Subcutaneous abdominal adipose tissue (tissue), 5 donors: ENCODE measurements around the gene NOL6.

Experiments
- H3K27ac ChIP-seq: one replicate; pipeline ENCODE4 v1.7.0; 2013; ENCODE audit warnings: low read depth, mild to moderate bottlenecking, inconsistent platforms, low read length, moderate library complexity
- H3K27me3 ChIP-seq, 5 donors: one replicate each; pipeline ENCODE4 v1.7.0; 2013; ENCODE audit warnings: low read length in 5 of 5, inconsistent platforms in 1 of 5; ENCODE audit not compliant: control insufficient read depth in 5 of 5, insufficient read depth in 4 of 5
- H3K36me3 ChIP-seq, 5 donors: one replicate each; pipeline ENCODE4 v1.7.0; 2013; ENCODE audit warnings: low read length in 5 of 5; ENCODE audit not compliant: control insufficient read depth in 5 of 5, insufficient read depth in 5 of 5
- H3K4me1 ChIP-seq, 5 donors: one replicate each; pipeline ENCODE4 v1.7.0; 2013; ENCODE audit warnings: low read length in 5 of 5, mild to moderate bottlenecking in 3 of 5, moderate library complexity in 1 of 5; ENCODE audit not compliant: control insufficient read depth in 5 of 5, insufficient read depth in 5 of 5
- H3K4me3 ChIP-seq, 5 donors: one replicate each; pipeline ENCODE4 v1.7.0; 2013; ENCODE audit warnings: low read length in 5 of 5, low read depth in 1 of 5
- H3K9ac ChIP-seq, 5 donors: one replicate each; pipeline ENCODE4 v1.7.0; 2013; ENCODE audit warnings: low read length in 5 of 5, mild to moderate bottlenecking in 4 of 5, moderate library complexity in 3 of 5
- H3K9me3 ChIP-seq, 5 donors: one replicate each; pipeline ENCODE4 v1.7.0; 2013; ENCODE audit warnings: low read length in 5 of 5; ENCODE audit not compliant: control insufficient read depth in 5 of 5
- donor health status: healthy.
- donor health status: healthy.
- donor health status: healthy.
- donor health status: healthy.
- donor health status: healthy.

NOL6 gene

DNA sequence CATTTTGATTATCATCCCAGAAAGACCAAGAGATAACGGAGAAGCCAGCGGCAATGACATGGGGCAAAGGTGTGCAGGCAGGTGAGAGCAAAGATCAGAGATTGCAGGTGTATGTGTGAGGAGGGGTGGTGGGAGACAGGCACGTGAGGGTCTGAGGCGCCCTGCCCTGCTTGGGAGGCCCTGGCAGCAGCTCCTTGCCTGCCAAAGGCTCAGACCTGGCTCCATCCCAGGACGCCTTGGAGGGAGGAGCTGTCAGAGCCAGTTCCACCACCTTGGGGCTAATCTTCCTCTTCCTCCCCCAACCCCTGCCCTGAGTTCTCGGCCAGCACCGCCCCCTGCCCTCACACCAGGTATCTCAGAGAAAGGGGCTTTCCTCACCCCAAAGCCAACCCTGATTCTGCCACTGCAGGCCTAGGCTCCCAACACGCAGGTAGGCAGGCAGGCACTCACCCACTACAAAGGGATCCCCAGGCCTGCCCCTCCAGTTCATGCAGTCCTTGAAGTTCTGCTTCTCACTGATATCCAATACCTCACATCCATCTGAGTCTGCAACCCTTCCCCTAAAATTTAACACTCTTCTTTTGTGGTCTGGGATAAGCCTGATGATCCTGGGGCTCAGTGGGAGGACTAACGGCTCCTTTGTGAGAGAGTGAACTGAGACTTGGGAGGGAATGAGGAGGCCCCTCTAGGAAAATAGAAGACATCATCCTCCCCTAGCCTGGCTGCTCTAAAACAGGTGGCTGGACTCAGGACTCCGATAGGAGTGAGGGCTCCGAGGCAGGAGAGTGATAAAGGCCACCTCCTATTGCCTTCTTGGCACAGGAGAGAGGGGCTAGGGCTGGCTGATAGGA, 28.1 kb downstream of the NOL6 start:
- Histone ChIP-seq H3K4me1 (peaks cover 2 to 19% (median 17%) of the 10 kb centered on the region in 5 donors), H3K9ac (no peak overlapping the region), H3K4me3 (no peak overlapping the region), H3K9me3 (no peaks in the 10 kb centered on the region), H3K27ac (no peak overlapping the region), H3K36me3 (no peaks in the 10 kb centered on the region), H3K27me3 (peaks cover 0 to 6% (median 6%) of the 10 kb centered on the region in 5 donors)

DNA sequence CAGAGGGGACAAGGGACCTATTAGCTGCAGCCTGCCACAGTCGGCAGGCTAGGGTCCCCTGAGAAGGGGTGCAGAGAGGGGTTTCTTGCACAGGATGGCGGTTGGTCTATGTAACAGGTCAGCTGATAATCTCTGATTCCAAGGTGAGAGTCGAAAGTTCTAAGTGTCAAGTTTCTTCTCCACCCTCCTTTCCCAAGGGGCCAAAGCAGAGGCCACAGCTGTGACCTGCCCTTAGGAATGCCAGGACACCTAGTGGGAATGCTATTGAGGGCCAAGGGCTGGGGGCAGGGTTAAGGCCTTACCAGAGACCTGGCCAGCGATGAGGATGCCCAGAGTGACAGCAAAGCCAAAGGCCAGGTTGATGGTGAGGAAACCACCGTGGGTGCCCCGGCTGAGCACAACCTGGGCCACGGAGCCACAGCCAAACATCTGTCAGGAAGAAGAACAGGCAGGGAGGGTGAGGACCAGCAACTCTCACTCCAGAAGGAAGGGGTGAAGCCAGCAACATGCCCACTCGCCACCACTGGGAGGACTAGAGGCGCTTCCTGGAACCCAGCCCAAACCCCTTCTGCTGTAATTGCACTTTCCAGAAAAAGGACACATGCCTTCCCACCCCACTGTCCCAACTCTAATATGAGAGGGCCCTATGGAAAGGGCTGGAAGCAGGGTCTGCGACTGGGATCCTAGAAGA, 30.1 kb downstream of the NOL6 start:
- H3K36me3 ChIP-seq = no peaks in the 10 kb centered on the region
- H3K27me3 ChIP-seq = peaks cover 0 to 10% (median 6%) of the 10 kb centered on the region in 5 donors
- H3K9ac ChIP-seq = no peak overlapping the region
- H3K4me3 ChIP-seq = no peak overlapping the region
- H3K9me3 ChIP-seq = no peaks in the 10 kb centered on the region
- peaks cover 2 to 30% (median 17%) of the 10 kb centered on the region in 5 donors for H3K4me1 ChIP-seq
- no peak overlapping the region for H3K27ac ChIP-seq

DNA sequence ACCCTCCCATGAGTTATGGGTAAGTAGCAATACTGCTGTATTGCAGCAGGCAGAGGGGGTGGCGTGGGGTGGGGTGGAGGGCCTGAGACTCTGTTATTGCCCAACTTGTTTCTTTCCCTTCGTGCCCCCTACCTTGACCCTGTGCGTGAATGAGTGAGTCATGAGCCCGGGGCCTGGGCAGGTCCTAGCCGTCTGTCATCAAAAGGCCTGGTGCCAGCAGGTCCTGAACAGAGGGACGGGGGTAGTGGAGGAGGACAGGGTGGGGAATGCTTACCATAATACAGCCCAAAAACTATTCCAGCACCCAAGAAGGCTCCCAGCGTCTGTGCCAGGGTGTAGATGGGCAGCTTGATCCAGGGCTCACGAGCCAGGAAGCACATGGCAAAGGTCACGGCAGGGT, 30.7 kb downstream of the NOL6 start:
- H3K4me3 ChIP-seq = no peak overlapping the region
- no peak overlapping the region for H3K9ac ChIP-seq
- no peaks in the 10 kb centered on the region for H3K9me3 ChIP-seq
- H3K4me1 ChIP-seq = peaks cover 2 to 28% (median 14%) of the 10 kb centered on the region in 5 donors
- no peak overlapping the region for H3K27ac ChIP-seq
- H3K27me3 ChIP-seq = peaks cover 0 to 7% (median 4%) of the 10 kb centered on the region in 5 donors
- H3K36me3 ChIP-seq = no peaks in the 10 kb centered on the region

DNA sequence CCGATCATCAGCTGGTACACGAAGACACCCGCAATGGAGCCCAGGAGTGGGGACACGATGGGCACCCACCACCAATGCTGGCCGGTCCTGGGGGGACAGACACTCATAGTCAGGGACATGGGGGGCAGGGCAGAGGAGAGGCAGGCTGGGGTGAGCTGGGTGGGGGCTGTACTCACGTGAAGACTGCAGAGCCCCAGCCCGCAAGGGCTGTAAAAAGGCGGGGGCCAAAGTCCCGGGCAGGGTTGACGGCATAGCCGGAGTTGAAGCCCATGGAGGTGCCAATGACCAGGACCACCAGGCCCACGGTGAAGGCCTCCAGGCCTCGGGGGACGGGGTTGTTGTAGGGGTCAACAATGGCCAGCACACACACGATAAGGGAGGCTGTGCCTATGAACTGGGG, 31.6 kb downstream of the NOL6 start:
- H3K9me3 ChIP-seq = no peaks in the 10 kb centered on the region
- H3K4me3 ChIP-seq = no peak overlapping the region
- H3K27ac ChIP-seq = no peak overlapping the region
- peaks cover 0 to 5% (median 0%) of the 10 kb centered on the region in 5 donors for H3K27me3 ChIP-seq
- no peaks in the 10 kb centered on the region for H3K36me3 ChIP-seq
- peaks cover 0 to 20% (median 7%) of the 10 kb centered on the region in 5 donors for H3K4me1 ChIP-seq
- H3K9ac ChIP-seq = no peak overlapping the region

DNA sequence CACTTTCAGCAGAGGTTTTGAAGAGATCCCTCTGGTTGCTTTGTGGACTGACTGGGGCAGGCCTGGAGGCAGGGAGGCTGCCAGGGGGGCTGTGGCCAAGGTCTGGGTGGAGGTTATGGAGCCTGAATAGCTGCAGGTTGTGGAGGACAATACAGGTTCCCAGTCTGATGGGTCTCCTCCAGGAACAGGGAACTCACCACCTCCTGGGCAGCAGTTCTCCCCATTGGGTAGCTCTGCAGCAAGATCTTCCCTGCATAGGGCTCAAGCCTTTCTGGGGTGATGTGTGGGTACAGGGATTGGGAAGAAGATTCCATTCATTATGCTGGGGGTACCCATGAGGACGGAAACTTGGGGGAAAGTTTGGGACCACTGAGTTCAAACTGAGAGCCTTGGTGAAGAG, 33.1 kb downstream of the NOL6 start:
- no peak overlapping the region for H3K9ac ChIP-seq
- peaks cover 0 to 23% (median 7%) of the 10 kb centered on the region in 5 donors for H3K4me1 ChIP-seq
- H3K4me3 ChIP-seq = no peak overlapping the region
- no peaks in the 10 kb centered on the region for H3K36me3 ChIP-seq
- H3K27me3 ChIP-seq = peaks cover 2 to 8% (median 5%) of the 10 kb centered on the region in 5 donors
- H3K27ac ChIP-seq = no peak overlapping the region
- H3K9me3 ChIP-seq = no peaks in the 10 kb centered on the region

DNA sequence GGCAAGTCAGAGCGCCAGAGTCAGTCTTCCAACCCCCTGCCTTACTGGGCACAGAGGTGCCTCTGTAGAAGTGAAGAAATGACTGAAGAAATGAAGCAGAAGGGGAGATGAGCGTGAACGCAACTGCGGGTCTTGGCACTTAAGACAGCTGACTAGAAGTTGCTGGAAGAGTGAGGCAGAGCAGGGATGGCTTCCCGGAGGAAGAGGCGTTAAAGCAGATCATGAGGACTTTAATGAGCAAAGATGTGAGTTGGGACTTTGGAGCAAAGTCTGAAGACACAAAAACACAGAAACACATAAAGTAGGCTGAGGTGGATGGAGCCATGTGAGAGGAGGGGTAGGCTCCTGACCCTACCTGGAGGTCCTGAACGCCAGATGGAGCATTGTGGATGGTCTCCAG, 33.5 kb downstream of the NOL6 start:
- no peaks in the 10 kb centered on the region for H3K9me3 ChIP-seq
- peaks cover 4 to 9% (median 6%) of the 10 kb centered on the region in 5 donors for H3K27me3 ChIP-seq
- no peak overlapping the region for H3K9ac ChIP-seq
- no peak overlapping the region for H3K27ac ChIP-seq
- no peak overlapping the region for H3K4me3 ChIP-seq
- H3K4me1 ChIP-seq = peaks cover 0 to 23% (median 7%) of the 10 kb centered on the region in 5 donors
- no peaks in the 10 kb centered on the region for H3K36me3 ChIP-seq

DNA sequence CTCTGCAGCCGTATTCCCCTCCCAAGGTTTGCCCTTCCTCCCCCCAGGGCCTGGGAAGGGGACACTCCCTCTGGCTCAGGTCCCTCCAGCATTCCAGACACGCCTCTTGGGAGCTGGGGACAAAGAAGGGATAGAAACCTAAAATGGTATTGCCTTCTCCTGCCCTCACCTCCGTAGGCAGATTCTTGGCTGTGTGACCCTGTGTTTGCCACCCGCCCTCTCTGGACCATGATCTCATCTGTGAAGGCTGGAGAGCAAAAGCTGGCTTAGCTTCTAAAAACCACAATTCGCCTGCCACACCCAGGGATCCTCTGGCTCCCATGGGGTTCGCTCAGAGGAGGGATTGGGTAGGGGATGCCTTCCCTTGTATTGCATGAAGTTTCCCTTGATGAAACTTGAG, 34.0 kb downstream of the NOL6 start:
- H3K27me3 ChIP-seq = peaks cover 5 to 13% (median 9%) of the 10 kb centered on the region in 5 donors
- no peak overlapping the region for H3K27ac ChIP-seq
- H3K9me3 ChIP-seq = no peaks in the 10 kb centered on the region
- no peak overlapping the region for H3K9ac ChIP-seq
- peaks cover 0 to 23% (median 7%) of the 10 kb centered on the region in 5 donors for H3K4me1 ChIP-seq
- no peaks in the 10 kb centered on the region for H3K36me3 ChIP-seq
- no peak overlapping the region for H3K4me3 ChIP-seq

DNA sequence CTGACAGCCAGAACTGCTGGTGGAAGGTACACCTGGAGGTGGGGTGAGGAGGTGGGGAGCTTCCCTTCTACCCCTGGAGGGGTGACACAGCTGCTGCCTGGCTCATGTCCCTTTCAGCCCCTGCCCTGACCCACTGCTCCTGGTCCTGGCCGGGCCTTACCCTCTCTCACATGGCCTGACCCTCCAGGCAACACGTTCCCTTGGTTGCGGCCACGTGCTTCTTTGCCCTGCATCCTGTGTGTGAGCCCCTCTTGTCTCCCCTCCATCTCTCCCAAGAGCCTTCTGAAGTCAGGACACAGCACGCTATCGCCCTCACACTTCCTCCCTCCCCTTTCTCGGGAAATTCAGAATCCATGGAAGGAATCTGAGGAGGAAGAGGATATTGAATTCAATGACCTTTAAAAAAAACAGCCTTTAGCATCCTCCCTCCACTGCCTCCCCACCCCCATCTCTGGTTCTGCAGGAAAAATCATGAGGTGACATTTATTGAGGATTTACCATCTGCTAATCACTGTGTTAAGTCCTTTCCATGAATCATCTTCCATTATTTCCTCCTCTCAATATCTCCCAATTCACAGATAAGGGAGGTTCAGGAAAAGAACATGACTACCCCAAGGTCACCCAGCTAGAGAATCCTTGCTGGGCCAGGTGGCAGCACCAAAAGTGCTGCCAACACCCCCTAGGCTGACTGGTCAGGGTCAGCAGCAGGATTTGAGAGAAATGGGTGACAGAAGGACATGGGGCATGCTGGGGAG, 34.6 kb downstream of the NOL6 start:
- Histone ChIP-seq H3K27me3 (peaks cover 5 to 14% (median 13%) of the 10 kb centered on the region in 5 donors), H3K9me3 (no peaks in the 10 kb centered on the region), H3K36me3 (no peaks in the 10 kb centered on the region), H3K4me3 (no peak overlapping the region), H3K27ac (no peak overlapping the region), H3K4me1 (peaks cover 0 to 23% (median 7%) of the 10 kb centered on the region in 5 donors), H3K9ac (no peak overlapping the region)

DNA sequence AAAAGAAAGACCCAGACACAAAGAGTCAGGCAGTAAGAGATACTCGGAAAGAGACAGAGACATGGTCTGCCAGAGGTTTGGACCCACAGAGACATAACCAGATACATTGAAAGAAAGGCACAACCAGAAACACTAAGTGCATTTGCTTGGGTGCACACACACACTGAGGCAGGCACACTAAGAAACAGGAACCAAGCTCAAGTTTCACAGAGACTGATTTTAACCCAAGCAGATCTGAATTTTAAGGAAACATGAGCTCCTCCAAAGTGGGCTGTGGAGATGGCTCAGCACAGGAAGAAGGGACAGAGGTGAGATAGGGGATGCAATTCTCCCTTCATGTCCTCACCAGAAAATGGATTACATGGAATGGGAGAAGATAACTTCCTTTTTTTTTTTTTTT, 35.8 kb downstream of the NOL6 start:
- Histone ChIP-seq H3K4me3 (no peak overlapping the region), H3K4me1 (peaks cover 0 to 23% (median 7%) of the 10 kb centered on the region in 5 donors)

More for the DNA sequence above, 35.8 kb downstream of the NOL6 start:
- H3K27ac ChIP-seq = no peak overlapping the region
- peaks cover 3 to 14% (median 13%) of the 10 kb centered on the region in 5 donors for H3K27me3 ChIP-seq
- H3K36me3 ChIP-seq = no peaks in the 10 kb centered on the region
- H3K9me3 ChIP-seq = no peaks in the 10 kb centered on the region
- no peak overlapping the region for H3K9ac ChIP-seq
